ENCODE results near the gene ADGRG4. TPM values are rescaled to one million over a fixed set of nuclear protein-coding genes. Genes with fewer than 3 reads are reported as not detected.

Gene ADGRG4
- total and polyA plus RNA-seq, 2 of the 8 experiments (the other 6 are each of a cell fraction or from before 2014, with no cell fraction given), result not detected

- FAIRE-seq (no peak), DNase-seq (ENCODE audit: low read depth in 1 of 2, low spot score in 2 of 2) (no peak)
- no peaks in the 10 kb centered on the region for H3K4me1 ChIP-seq (replicated peaks in 1 of 4; ENCODE audit: control insufficient read depth in 3 of 4, insufficient read depth in 4 of 4, low read length in 3 of 4)
- no peak overlapping the region for H4K8ac ChIP-seq (ENCODE audit: extremely low read depth, insufficient read depth, low read length)
- no peak overlapping the region for H3K14ac ChIP-seq (ENCODE audit: insufficient read length)
- no peaks in the 10 kb centered on the region for H4K20me1 ChIP-seq (replicated peaks in 1 of 2; ENCODE audit: control insufficient read depth in 1 of 2, insufficient read depth in 2 of 2, low read length in 2 of 2)
- H3K36me3 ChIP-seq (ENCODE audit: control insufficient read depth in 2 of 4, insufficient read depth in 4 of 4, low read length in 3 of 4), result no peaks in the 10 kb centered on the region
- no peak overlapping the region for H3K4ac ChIP-seq (replicated peaks; ENCODE audit: insufficient read length, low read depth, low read length)
- no peaks in the 10 kb centered on the region for H3K23me2 ChIP-seq (ENCODE audit: low read depth, low read length)
- H3K4me3 ChIP-seq (ENCODE audit: extremely low read depth in 1 of 4, insufficient read depth in 2 of 4, low read depth in 3 of 4, low read length in 4 of 4), result no peak overlapping the region
- no peaks in the 10 kb centered on the region for H3K79me2 ChIP-seq (ENCODE audit: control insufficient read depth in 1 of 2, insufficient read depth in 2 of 2, low read length in 2 of 2)
- no peak overlapping the region for H3K23ac ChIP-seq (ENCODE audit: insufficient read length)
- H3K79me1 ChIP-seq (ENCODE audit: low read depth, low read length), result no peaks in the 10 kb centered on the region
- H3K56ac ChIP-seq (replicated peaks; ENCODE audit: insufficient read length, low read depth, low read length), result no peak overlapping the region
- no peak overlapping the region for H2AK5ac ChIP-seq (ENCODE audit: low read depth, low read length)
- H4K5ac ChIP-seq (ENCODE audit: insufficient read length, low read depth, low read length), result no peak overlapping the region
- ChIA-PET CTCF (ENCODE audit: partially characterized antibody) (no interaction called here), POLR2A (ENCODE audit: partially characterized antibody) (no interaction called here)
- no peak overlapping the region for H2BK12ac ChIP-seq (ENCODE audit: low read depth, low read length)
- no peak overlapping the region for H2BK5ac ChIP-seq (ENCODE audit: low read depth, low read length)
- H3K27ac ChIP-seq (ENCODE audit: low read depth, low read length), result no peak overlapping the region
- no peak overlapping the region for H2AFZ ChIP-seq (ENCODE audit: low read length)
- no peak overlapping the region for H4K91ac ChIP-seq (replicated peaks; ENCODE audit: insufficient read length, low read length)
- H2BK20ac ChIP-seq (ENCODE audit: low read length), result no peak overlapping the region
- H2BK120ac ChIP-seq (replicated peaks; ENCODE audit: low read depth, low read length), result no peak overlapping the region
- H3K18ac ChIP-seq (ENCODE audit: extremely low read depth, low read length), result no peak overlapping the region
- no peak overlapping the region for H3K9ac ChIP-seq (replicated peaks in 1 of 4; ENCODE audit: extremely low read depth in 1 of 4, low read depth in 3 of 4, low read length in 3 of 4)
- no peaks in the 10 kb centered on the region for H3K9me3 ChIP-seq (ENCODE audit: insufficient read depth in 2 of 2, low read depth in 1 of 2, low read length in 1 of 2)
- no peaks in the 10 kb centered on the region for H3K27me3 ChIP-seq (replicated peaks in 1 of 4; ENCODE audit: control insufficient read depth in 3 of 4, extremely low read depth in 1 of 4, insufficient read depth in 3 of 4, low read length in 3 of 4)
- H3K4me2 ChIP-seq (ENCODE audit: insufficient read depth in 1 of 2, low read depth in 2 of 2, low read length in 2 of 2), result no peak overlapping the region
- 96% methylated on average over 3 of the region's 3 CpGs; no CpG with 5 or more reads in 1 of the 2 experiments for WGBS, 2 experiments (ENCODE audit: extremely low coverage in 1 of 2, insufficient coverage in 1 of 2, insufficient read length in 1 of 2, insufficient replicate concordance in 2 of 2, low coverage in 1 of 2, low lambda C conversion rate in 2 of 2, missing lambda C conversion rate in 1 of 2)
- no peak overlapping the region for H2BK15ac ChIP-seq (ENCODE audit: low read length)
- TF ChIP-seq NANOG (IDR thresholded peaks at IDR 0.05; ENCODE audit: insufficient read depth, low read depth, low read length, poor library complexity, severe bottlenecking), result no peak
- no peak for TF ChIP-seq RXRA (IDR thresholded peaks at IDR 0.05; ENCODE audit: insufficient read depth, low read depth, low read length)
- TF ChIP-seq POU5F1 (IDR thresholded peaks at IDR 0.05; ENCODE audit: low read depth, low read length), result no peak
- no peak for TF ChIP-seq MAFK (IDR thresholded peaks at IDR 0.05; ENCODE audit: low read depth, low read length)
- no peak for TF ChIP-seq TBP (IDR thresholded peaks at IDR 0.05; ENCODE audit: low read depth, low read length)
- TF ChIP-seq SIN3A (conservative IDR thresholded peaks at IDR 0.05 in 1 of 2, IDR thresholded peaks at IDR 0.05 in 1 of 2; ENCODE audit: low read depth in 1 of 2, low read length in 2 of 2), result no peak
- TF ChIP-seq POLR2A (IDR thresholded peaks at IDR 0.05; ENCODE audit: control extremely low read depth in 1 of 2, low read depth in 2 of 2, low read length in 2 of 2), result no peak
- no peak for TF ChIP-seq ZNF274 (IDR thresholded peaks at IDR 0.05; ENCODE audit: borderline replicate concordance, extremely low read depth, low read length)
- no peak for TF ChIP-seq CTCF (IDR thresholded peaks at IDR 0.05; ENCODE audit: control extremely low read depth in 1 of 3, insufficient read depth in 1 of 3, low read depth in 1 of 3, low read length in 3 of 3)
- no peak for TF ChIP-seq RAD21 (IDR thresholded peaks at IDR 0.05 in 1 of 2, conservative IDR thresholded peaks at IDR 0.05 in 1 of 2; ENCODE audit: low read depth in 2 of 2, low read length in 2 of 2)
- TF ChIP-seq RBBP5 (IDR thresholded peaks at IDR 0.05; ENCODE audit: borderline replicate concordance, low read depth, low read length), result no peak
Observed at GRCh38 chrX:136387951-136388502, 87.3 kb downstream of the ADGRG4 start.
